Measurements from ENCODE around the gene GPR155. TPM values are rescaled to one million over a fixed set of nuclear protein-coding genes. Genes with fewer than 3 reads are reported as not detected.

GPR155 gene
- total and polyA plus RNA-seq, 4 donors, result 3.1 to 9.4 (median 4.4) TPM

DNA sequence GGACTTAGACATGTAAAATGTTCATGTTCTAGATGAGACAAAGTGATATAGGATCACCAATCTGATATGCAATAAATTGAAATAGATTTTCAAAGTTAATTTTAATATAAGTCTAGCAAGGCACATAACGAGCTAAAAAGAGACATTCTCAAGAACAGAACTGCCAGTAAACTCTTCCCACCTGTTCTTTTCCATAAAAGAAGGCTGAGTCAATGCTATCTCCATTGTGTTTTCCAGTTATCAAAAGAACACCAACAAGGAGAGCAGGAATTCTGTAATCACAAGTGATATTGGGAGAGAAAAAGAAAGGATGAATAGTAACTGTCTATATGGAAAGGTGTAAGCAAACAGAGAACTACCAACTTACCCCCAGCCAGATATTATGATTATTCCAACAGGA lies 25.6 kb downstream of the GPR155 start:
- DNase-seq (ENCODE audit: low spot score), result no peak
- TF ChIP-seq RXRA (IDR thresholded peaks at IDR 0.05) (no peak), SP1 (IDR thresholded peaks at IDR 0.05) (no peak), FOXA1 (IDR thresholded peaks at IDR 0.05) (no peak), HNF4G (IDR thresholded peaks at IDR 0.05) (no peak), FOXA2 (IDR thresholded peaks at IDR 0.05) (no peak)
- TF ChIP-seq, protein P1, sequence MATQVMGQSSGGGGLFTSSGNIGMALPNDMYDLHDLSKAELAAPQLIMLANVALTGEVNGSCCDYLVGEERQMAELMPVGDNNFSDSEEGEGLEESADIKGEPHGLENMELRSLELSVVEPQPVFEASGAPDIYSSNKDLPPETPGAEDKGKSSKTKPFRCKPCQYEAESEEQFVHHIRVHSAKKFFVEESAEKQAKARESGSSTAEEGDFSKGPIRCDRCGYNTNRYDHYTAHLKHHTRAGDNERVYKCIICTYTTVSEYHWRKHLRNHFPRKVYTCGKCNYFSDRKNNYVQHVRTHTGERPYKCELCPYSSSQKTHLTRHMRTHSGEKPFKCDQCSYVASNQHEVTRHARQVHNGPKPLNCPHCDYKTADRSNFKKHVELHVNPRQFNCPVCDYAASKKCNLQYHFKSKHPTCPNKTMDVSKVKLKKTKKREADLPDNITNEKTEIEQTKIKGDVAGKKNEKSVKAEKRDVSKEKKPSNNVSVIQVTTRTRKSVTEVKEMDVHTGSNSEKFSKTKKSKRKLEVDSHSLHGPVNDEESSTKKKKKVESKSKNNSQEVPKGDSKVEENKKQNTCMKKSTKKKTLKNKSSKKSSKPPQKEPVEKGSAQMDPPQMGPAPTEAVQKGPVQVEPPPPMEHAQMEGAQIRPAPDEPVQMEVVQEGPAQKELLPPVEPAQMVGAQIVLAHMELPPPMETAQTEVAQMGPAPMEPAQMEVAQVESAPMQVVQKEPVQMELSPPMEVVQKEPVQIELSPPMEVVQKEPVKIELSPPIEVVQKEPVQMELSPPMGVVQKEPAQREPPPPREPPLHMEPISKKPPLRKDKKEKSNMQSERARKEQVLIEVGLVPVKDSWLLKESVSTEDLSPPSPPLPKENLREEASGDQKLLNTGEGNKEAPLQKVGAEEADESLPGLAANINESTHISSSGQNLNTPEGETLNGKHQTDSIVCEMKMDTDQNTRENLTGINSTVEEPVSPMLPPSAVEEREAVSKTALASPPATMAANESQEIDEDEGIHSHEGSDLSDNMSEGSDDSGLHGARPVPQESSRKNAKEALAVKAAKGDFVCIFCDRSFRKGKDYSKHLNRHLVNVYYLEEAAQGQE (IDR thresholded peaks at IDR 0.05), result no peak
- TF ChIP-seq, protein P2, sequence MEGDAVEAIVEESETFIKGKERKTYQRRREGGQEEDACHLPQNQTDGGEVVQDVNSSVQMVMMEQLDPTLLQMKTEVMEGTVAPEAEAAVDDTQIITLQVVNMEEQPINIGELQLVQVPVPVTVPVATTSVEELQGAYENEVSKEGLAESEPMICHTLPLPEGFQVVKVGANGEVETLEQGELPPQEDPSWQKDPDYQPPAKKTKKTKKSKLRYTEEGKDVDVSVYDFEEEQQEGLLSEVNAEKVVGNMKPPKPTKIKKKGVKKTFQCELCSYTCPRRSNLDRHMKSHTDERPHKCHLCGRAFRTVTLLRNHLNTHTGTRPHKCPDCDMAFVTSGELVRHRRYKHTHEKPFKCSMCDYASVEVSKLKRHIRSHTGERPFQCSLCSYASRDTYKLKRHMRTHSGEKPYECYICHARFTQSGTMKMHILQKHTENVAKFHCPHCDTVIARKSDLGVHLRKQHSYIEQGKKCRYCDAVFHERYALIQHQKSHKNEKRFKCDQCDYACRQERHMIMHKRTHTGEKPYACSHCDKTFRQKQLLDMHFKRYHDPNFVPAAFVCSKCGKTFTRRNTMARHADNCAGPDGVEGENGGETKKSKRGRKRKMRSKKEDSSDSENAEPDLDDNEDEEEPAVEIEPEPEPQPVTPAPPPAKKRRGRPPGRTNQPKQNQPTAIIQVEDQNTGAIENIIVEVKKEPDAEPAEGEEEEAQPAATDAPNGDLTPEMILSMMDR (IDR thresholded peaks at IDR 0.05; ENCODE audit: low read depth, low read length, missing input control), result no peak
- 90% methylated on average over 1 of the region's 1 CpG for WGBS
- no peaks in the 10 kb centered on the region for H3K4me1 ChIP-seq (ENCODE audit: control insufficient read depth in 4 of 4, insufficient read depth in 4 of 4, low read length in 3 of 4)
- H3K9ac ChIP-seq (ENCODE audit: low read depth in 1 of 2, low read length in 2 of 2), result no peak overlapping the region
- no peaks in the 10 kb centered on the region for H3K27me3 ChIP-seq (ENCODE audit: control insufficient read depth in 4 of 4, insufficient read depth in 4 of 4, low read length in 3 of 4)
- H3K4me3 ChIP-seq (ENCODE audit: low read depth in 1 of 3, low read length in 3 of 3), result no peak overlapping the region
- no peak overlapping the region for H3K27ac ChIP-seq (ENCODE audit: low read depth in 1 of 2, low read length in 2 of 2)
- H3K36me3 ChIP-seq (ENCODE audit: control insufficient read depth in 4 of 4, insufficient read depth in 3 of 4, low read depth in 1 of 4, low read length in 3 of 4), result peaks cover 0 to 5% (median 3%) of the 10 kb centered on the region in 4 donors
- H3K9me3 ChIP-seq (ENCODE audit: control insufficient read depth in 4 of 4, low read length in 3 of 4), result no peaks in the 10 kb centered on the region

DNA sequence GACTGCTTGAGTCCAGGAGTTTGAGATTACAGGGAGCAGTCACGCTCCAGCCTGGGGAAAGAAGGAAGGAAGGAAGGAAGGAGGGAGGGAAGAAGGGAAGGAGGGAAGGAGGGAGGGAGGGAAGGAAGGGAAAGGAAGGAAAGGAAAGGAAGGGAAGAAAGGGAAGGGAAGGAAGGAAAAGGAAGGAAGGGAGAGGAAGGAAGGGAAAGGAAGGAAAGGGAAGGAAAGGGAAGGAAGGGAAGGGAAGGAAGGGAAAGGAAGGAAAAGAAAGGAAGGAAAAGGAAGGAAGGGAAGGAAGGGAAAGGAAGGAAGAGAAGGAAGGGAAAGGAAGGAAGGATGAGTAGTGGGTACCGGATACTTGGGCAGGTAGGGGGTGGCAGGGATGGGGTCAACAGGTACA lies 32.3 kb downstream of the GPR155 start:
- no peak for DNase-seq (ENCODE audit: low spot score)
- no peak overlapping the region for H3K9ac ChIP-seq (ENCODE audit: low read depth in 1 of 2, low read length in 2 of 2)
- WGBS, result 86% methylated on average over 2 of the region's 2 CpGs
- H3K36me3 ChIP-seq (ENCODE audit: control insufficient read depth in 4 of 4, insufficient read depth in 3 of 4, low read depth in 1 of 4, low read length in 3 of 4), result peaks cover 0 to 6% (median 4%) of the 10 kb centered on the region in 4 donors
- no peak overlapping the region for H3K4me3 ChIP-seq (ENCODE audit: low read depth in 1 of 3, low read length in 3 of 3)
- H3K9me3 ChIP-seq (ENCODE audit: control insufficient read depth in 4 of 4, low read length in 3 of 4), result no peaks in the 10 kb centered on the region
- no peaks in the 10 kb centered on the region for H3K27me3 ChIP-seq (ENCODE audit: control insufficient read depth in 4 of 4, insufficient read depth in 4 of 4, low read length in 3 of 4)
- TF ChIP-seq HNF4G (IDR thresholded peaks at IDR 0.05) (no peak), FOXA1 (IDR thresholded peaks at IDR 0.05) (no peak), YY1 (IDR thresholded peaks at IDR 0.05) (no peak), SP1 (IDR thresholded peaks at IDR 0.05) (no peak)
- TF ChIP-seq, protein P2 (IDR thresholded peaks at IDR 0.05; ENCODE audit: low read depth, low read length, missing input control), result no peak
- TF ChIP-seq, protein P3, sequence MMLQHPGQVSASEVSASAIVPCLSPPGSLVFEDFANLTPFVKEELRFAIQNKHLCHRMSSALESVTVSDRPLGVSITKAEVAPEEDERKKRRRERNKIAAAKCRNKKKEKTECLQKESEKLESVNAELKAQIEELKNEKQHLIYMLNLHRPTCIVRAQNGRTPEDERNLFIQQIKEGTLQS (IDR thresholded peaks at IDR 0.05), result no peak
- no peaks in the 10 kb centered on the region for H3K4me1 ChIP-seq (ENCODE audit: control insufficient read depth in 4 of 4, insufficient read depth in 4 of 4, low read length in 3 of 4)
- no peak overlapping the region for H3K27ac ChIP-seq (ENCODE audit: low read depth in 1 of 2, low read length in 2 of 2)
